Measurements from ENCODE around the gene UBIAD1.

- TF ChIP-seq CTCF (IDR thresholded peaks at IDR 0.05 in 2 of 3, conservative IDR thresholded peaks at IDR 0.05 in 1 of 3; ENCODE audit: insufficient read depth in 2 of 3, low read depth in 1 of 3, low read length in 3 of 3): no peak
- no peak for TF ChIP-seq HMG20A (CRISPR knock-in tag; conservative IDR thresholded peaks at IDR 0.05)
- TF ChIP-seq MYC (IDR thresholded peaks at IDR 0.05; ENCODE audit: low read depth, low read length): no peak
- TF ChIP-seq MYC (CRISPR knock-in tag; IDR thresholded peaks at IDR 0.05; ENCODE audit: borderline replicate concordance, low read depth): no peak
- no peak for TF ChIP-seq ARHGAP35 (IDR thresholded peaks at IDR 0.05; ENCODE audit: partially characterized antibody)
- TF ChIP-seq CEBPZ (IDR thresholded peaks at IDR 0.05; ENCODE audit: borderline replicate concordance, low read depth, low read length): no peak
- no peak for TF ChIP-seq ZNF655 (CRISPR knock-in tag; IDR thresholded peaks at IDR 0.05)
- no peak for TF ChIP-seq ZNF830 (CRISPR knock-in tag; IDR thresholded peaks at IDR 0.05)
Observed at GRCh38 chr1:11316701-11317100, 43.7 kb downstream of the UBIAD1 start.
